Endometrial microvascular endothelial cells (primary cell): ENCODE measurements around the gene FADS3. TPM values are rescaled to one million over a fixed set of nuclear protein-coding genes. Genes with fewer than 3 reads are reported as not detected.

Source experiments
- in situ Hi-C: cut with HindIII; loops from 2 replicates; pipeline ENCODE4 v1.10.0; 2017; ENCODE audit warnings: low sequenced_read_pairs, low pct_unique_long_range_greater_than_20kb; ENCODE audit errors: inconsistent ontology term
- total RNA-seq: library from RNA; depleted of rRNA; stranded (reverse); fragments of >200 nt; gene quantifications from one replicate; pipeline ENCODE4 v1.2.3, GENCODE V29; 2015; ENCODE audit errors: inconsistent ontology term

The FADS3 gene
- total RNA-seq, 1 donor from 2014 or later, result 307 TPM

- in situ Hi-C loops, result no loop called here
Measured at GRCh38 chr11:61916737-61917333, 25.5 kb upstream of the FADS3 start.

- in situ Hi-C loops, result no loop called here
Measured at GRCh38 chr11:61914471-61915171, 23.3 kb upstream of the FADS3 start.

- in situ Hi-C loops, result no loop called here
Measured at GRCh38 chr11:61913699-61914395, 22.5 kb upstream of the FADS3 start.

- in situ Hi-C loops, result no loop called here
Measured at GRCh38 chr11:61912991-61913698, 21.8 kb upstream of the FADS3 start.

GRCh38 chr11:61912530-61912898 is 21.2 kb upstream of the FADS3 start:
- in situ Hi-C loops, result no loop called here

- in situ Hi-C loops, result no loop called here
Measured at GRCh38 chr11:61911701-61912529, 20.6 kb upstream of the FADS3 start.

GRCh38 chr11:61911128-61911700 is 19.9 kb upstream of the FADS3 start:
- in situ Hi-C loops, result no loop called here

GRCh38 chr11:61910187-61911127 is 19.1 kb upstream of the FADS3 start:
- in situ Hi-C loops, result no loop called here

- in situ Hi-C loops, result no loop called here
Measured at GRCh38 chr11:61908730-61909316, 17.5 kb upstream of the FADS3 start.

GRCh38 chr11:61907871-61908729 is 16.8 kb upstream of the FADS3 start:
- in situ Hi-C loops, result no loop called here

- in situ Hi-C loops, result no loop called here
Measured at GRCh38 chr11:61907282-61907681, 15.9 kb upstream of the FADS3 start.

- in situ Hi-C loops, result no loop called here
Measured at GRCh38 chr11:61906522-61906909, 15.2 kb upstream of the FADS3 start.

GRCh38 chr11:61905801-61906521 is 14.6 kb upstream of the FADS3 start:
- in situ Hi-C loops, result no loop called here

- in situ Hi-C loops, result no loop called here
Measured at GRCh38 chr11:61905067-61905696, 13.8 kb upstream of the FADS3 start.

- in situ Hi-C loops, result no loop called here
Measured at GRCh38 chr11:61904539-61905048, 13.2 kb upstream of the FADS3 start.
